Cardiac muscle cell (in vitro differentiated cells and primary cell): ENCODE results near the gene IMPA2. TPM values are rescaled to one million over a fixed set of nuclear protein-coding genes. Genes with fewer than 3 reads are reported as not detected.

Source experiments
- DNase-seq, 2 donors: peaks; one replicate each; pipeline versions ENCODE4 v3.0.0 to v3.0.0-alpha.2; 2010 to 2017; ENCODE audit warnings: low read depth in 1 of 2, low spot score in 1 of 2
- H3K27ac ChIP-seq: fragments of 200-600 bp; sonication (generic); 2 replicates; pipeline ENCODE4 v1.5.1; 2016
- H3K27me3 ChIP-seq: fragments of 200-600 bp; sonication (generic); 2 replicates; pipeline ENCODE4 v1.6.0; 2016; ENCODE audit warnings: control low read depth
- H3K36me3 ChIP-seq: fragments of 200-600 bp; sonication (generic); 2 replicates; pipeline ENCODE4 v1.5.1; 2016; ENCODE audit warnings: control low read depth
- H3K4me1 ChIP-seq: fragments of 200-600 bp; sonication (generic); 2 replicates; pipeline ENCODE4 v1.8.1; 2017; ENCODE audit warnings: low read depth, mild to moderate bottlenecking, mixed run types
- H3K4me3 ChIP-seq: fragments of 200-600 bp; sonication (generic); 2 replicates; pipeline ENCODE4 v1.5.1; 2016; ENCODE audit warnings: mild to moderate bottlenecking
- H3K9me3 ChIP-seq: fragments of 200-600 bp; sonication (generic); 2 replicates; pipeline ENCODE4 v1.5.1; 2017; ENCODE audit warnings: low read depth, mild to moderate bottlenecking, control low read depth
- polyA plus RNA-seq: library from polyadenylated mRNA; unstranded; fragments of >200 nt; fragmentation: Nextera tagmentation; extraction: Ambion mirVana; gene quantifications from 2 replicates; pipeline ENCODE4 v1.2.1, GENCODE V29; 2016
- total RNA-seq: library from RNA; depleted of rRNA; stranded (reverse); fragments of >200 nt; gene quantifications from 2 replicates; pipeline ENCODE4 v1.2.3, GENCODE V29; 2016
- TF ChIP-seq, protein P1 (sequence below): IDR thresholded peaks from 2 replicates; pipeline ENCODE4 v1.5.1; 2012; ENCODE audit warnings: low read depth, mild to moderate bottlenecking, low read length

Gene IMPA2
- total and polyA plus RNA-seq, 2 experiments from 2014 or later = 23.9 to 60.0 TPM

DNA sequence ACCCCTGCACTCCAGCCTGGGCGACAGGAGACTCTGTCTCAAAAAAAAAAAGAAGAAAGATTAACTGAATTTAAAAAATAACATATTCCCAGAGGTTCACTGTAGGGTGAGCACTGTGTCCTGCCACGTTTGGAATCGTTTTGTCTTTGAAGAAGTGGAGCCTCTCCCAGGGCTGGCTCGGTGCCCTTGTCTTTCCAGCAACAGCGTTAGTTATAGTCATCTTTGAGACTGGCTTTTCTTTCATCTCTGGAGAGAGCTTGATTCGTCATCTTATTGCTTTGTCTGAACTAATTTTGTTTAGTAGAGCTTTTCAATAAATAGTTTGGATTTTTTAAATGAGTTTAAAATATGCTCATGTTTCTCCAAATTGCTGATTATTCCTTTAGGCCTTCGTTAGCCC, 50.5 kb downstream of the IMPA2 start:
- no peaks in the 10 kb centered on the region for H3K9me3 ChIP-seq
- H3K4me3 ChIP-seq = no peak overlapping the region
- TF ChIP-seq, protein P1, sequence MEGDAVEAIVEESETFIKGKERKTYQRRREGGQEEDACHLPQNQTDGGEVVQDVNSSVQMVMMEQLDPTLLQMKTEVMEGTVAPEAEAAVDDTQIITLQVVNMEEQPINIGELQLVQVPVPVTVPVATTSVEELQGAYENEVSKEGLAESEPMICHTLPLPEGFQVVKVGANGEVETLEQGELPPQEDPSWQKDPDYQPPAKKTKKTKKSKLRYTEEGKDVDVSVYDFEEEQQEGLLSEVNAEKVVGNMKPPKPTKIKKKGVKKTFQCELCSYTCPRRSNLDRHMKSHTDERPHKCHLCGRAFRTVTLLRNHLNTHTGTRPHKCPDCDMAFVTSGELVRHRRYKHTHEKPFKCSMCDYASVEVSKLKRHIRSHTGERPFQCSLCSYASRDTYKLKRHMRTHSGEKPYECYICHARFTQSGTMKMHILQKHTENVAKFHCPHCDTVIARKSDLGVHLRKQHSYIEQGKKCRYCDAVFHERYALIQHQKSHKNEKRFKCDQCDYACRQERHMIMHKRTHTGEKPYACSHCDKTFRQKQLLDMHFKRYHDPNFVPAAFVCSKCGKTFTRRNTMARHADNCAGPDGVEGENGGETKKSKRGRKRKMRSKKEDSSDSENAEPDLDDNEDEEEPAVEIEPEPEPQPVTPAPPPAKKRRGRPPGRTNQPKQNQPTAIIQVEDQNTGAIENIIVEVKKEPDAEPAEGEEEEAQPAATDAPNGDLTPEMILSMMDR = no peak
- peak in 1 of 2 donors; percentile 32 for DNase-seq
- no peaks in the 10 kb centered on the region for H3K4me1 ChIP-seq
- H3K27me3 ChIP-seq = no peaks in the 10 kb centered on the region
- H3K27ac ChIP-seq = no peak overlapping the region
- H3K36me3 ChIP-seq = no peaks in the 10 kb centered on the region

DNA sequence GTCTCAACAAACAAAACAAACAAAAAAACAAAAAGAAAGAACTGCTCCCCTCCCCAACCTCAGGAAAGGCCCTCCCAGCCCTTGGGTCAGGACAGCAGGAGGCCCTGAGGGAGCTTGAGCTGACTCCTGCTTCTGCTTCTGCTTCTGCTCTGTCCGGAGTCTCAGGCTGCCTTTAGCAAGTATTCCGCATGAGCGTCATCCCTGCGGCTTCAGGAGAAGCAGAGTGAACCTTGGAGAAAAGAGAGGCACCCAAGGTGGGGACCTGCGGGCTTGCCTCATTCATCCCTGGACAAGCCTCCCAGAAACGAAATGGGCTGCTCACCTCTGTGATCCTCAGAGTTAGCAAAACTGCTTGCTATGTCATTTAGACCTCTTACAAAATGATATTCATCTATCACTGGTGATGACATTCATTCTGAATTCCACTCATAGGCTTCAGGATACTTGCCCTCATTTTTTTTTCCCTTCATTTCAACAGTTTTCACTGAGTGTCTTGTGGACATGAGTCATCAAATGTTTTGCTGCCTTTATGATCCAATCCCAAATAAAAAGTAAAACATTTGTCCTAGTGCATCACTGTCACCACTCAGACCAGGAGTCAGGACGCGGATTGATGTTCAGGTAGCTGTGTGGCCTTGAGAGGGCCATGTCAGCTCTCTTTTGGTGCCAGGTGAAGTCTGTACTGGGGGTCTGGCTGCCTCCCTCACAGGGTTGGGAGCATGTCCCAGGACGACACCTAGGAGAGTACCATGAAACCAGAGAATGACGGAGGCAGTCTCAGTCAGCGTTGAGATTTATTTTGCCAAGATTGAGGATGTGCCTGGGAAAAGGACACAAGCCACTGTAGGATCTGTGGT, 51.7 kb downstream of the IMPA2 start:
- DNase-seq = peak in 1 of 2 donors; percentile 44
- peaks cover 5% of the 10 kb centered on the region for H3K27me3 ChIP-seq
- H3K9me3 ChIP-seq = no peaks in the 10 kb centered on the region
- no peaks in the 10 kb centered on the region for H3K36me3 ChIP-seq
- no peaks in the 10 kb centered on the region for H3K4me1 ChIP-seq
- no peak overlapping the region for H3K27ac ChIP-seq
- TF ChIP-seq, protein P1 = no peak
- H3K4me3 ChIP-seq = no peak overlapping the region

DNA sequence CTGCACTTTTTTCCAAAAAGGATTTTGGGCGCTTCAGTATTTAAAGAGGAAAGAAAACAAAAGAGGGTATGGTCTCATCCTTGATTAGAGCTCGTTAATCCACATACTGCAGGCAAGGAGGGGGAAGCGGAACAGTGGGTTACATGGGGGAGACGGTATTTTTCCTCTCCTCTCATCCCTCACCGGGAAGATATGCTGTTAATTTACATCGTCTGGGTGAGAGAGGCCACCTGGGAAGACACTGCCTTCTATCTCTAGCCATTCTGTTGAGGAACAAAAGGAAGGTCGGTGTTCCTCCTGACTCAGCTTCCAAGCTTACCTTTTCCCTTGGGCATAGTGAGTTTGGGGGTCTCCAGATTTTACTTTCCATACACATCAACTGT, 52.3 kb downstream of the IMPA2 start:
- no peaks in the 10 kb centered on the region for H3K9me3 ChIP-seq
- H3K27me3 ChIP-seq = peaks cover 12% of the 10 kb centered on the region
- H3K27ac ChIP-seq = no peak overlapping the region
- no peaks in the 10 kb centered on the region for H3K4me1 ChIP-seq
- H3K36me3 ChIP-seq = no peaks in the 10 kb centered on the region
- no peak overlapping the region for H3K4me3 ChIP-seq
- TF ChIP-seq, protein P1 = no peak
- no peak for DNase-seq

DNA sequence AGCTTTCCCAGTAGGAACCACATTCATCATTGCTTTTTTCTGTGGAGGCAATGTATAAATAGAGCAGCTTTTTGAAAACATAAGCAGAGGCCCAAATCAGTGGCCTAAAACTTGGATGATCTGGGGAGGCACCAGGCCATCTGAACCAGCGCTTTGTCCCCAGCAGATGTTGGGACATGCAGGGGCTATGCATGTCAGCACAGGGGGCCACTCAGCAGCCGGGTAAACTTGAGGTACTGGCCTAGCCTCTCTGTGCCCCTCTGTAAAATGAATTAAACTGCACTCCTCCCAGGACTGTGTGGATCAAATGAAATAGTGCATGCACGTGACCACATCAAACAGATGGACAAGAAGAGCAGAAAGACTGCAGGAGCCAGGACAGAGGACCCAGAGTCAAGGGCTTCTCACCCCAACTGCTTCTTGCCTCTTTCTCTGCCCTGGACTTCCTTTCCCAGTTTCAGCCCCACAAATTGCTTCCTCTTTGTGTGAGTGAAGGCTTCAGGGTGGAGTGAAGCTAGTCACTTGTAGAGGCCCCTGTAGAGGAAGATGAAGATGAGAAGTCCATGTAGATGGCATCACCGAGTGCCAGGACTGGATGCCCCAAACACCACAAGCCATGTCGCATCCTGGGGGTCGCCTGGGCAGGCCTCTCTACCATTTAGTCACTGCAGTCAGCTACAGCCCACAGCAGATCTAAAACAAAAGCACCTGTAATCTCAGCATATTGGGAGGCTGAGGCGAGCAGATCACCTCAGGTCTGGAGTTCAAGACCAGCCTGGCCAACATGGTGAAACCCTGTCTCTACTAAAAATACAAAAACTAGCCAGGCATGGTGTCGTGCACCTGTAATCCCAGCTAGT, 53.2 kb downstream of the IMPA2 start:
- Histone ChIP-seq H3K27ac (no peak overlapping the region), H3K9me3 (no peaks in the 10 kb centered on the region), H3K4me1 (no peaks in the 10 kb centered on the region), H3K27me3 (peaks cover 14% of the 10 kb centered on the region), H3K36me3 (no peaks in the 10 kb centered on the region), H3K4me3 (no peak overlapping the region)
- no peak for DNase-seq
- TF ChIP-seq, protein P1 = no peak

DNA sequence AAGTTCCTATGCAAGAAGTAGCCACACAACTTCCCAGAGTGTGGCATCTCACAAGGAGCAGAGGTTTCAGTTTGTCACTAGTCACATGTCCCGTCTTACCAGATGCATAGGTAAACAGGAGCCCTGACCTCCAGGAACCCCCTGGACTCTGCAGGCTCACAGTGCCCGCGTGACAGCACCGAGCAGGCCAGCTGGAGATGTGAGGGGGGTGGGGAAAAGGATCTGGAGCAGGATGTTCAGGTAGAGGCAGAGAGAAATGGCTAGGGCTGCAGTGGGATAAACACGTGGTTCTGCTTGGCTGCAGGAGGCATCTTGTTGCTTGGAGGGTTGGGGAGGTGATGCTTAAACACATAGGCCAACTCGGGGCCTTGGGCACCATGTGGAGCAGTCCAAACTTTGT, 54.2 kb downstream of the IMPA2 start:
- H3K4me1 ChIP-seq = no peaks in the 10 kb centered on the region
- no peak for DNase-seq
- H3K27ac ChIP-seq = no peak overlapping the region
- H3K4me3 ChIP-seq = no peak overlapping the region
- H3K27me3 ChIP-seq = peaks cover 14% of the 10 kb centered on the region
- TF ChIP-seq, protein P1 = no peak
- no peaks in the 10 kb centered on the region for H3K9me3 ChIP-seq
- no peaks in the 10 kb centered on the region for H3K36me3 ChIP-seq
